ENCODE data around the gene GAS7. TPM values are rescaled to one million over a fixed set of nuclear protein-coding genes. Genes with fewer than 3 reads are reported as not detected.

The GAS7 gene
- polyA plus RNA-seq, 2 donors, result 6.4 to 7.7 TPM

GRCh38 chr17:9895923-9896322 lies 302.5 kb downstream of the GAS7 start:
- Histone ChIP-seq H3K36me3 (ENCODE audit: control insufficient read depth in 2 of 2, insufficient read depth in 2 of 2, low read length in 1 of 2) (no peaks in the 10 kb centered on the region), H3K27ac (ENCODE audit: low read depth in 2 of 2, low read length in 1 of 2) (no peak overlapping the region), H3K4me3 (ENCODE audit: low read depth in 1 of 2, low read length in 2 of 2) (no peak overlapping the region), H3K9me3 (ENCODE audit: control insufficient read depth in 2 of 2, insufficient read depth in 1 of 2, low read depth in 1 of 2, low read length in 1 of 2) (no peaks in the 10 kb centered on the region), H3K27me3 (ENCODE audit: control insufficient read depth in 1 of 2, insufficient read depth in 2 of 2, low read length in 2 of 2) (no peaks in the 10 kb centered on the region), H3K4me1 (ENCODE audit: control insufficient read depth in 2 of 2, insufficient read depth in 2 of 2, low read length in 1 of 2) (no peaks in the 10 kb centered on the region)

DNA sequence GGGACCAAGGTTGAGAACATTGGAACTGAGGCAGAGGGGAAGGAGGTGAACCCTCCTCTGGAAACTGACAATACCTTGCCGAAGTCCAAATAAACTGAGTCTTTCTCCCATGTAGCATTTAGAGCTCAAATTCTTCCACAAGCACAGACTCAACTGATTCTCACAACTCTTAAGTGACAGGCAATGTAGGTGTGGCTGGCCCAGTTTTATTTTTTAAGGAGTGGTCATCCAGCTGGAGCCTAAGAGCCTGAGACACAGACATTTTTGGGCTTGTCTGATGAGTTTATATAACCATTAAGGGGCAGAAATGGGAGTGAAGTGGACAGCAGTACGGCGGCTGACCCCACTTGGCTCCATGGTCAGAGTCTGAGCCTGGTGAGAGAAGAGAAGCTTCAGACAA lies 304.2 kb downstream of the GAS7 start:
- whole genome bisulfite sequencing, 2 donors, result 89 to 95% methylated on average over 3 of the region's 3 CpGs
- no peaks in the 10 kb centered on the region for H3K27me3 ChIP-seq (ENCODE audit: control insufficient read depth in 1 of 2, insufficient read depth in 2 of 2, low read length in 2 of 2)
- no peaks in the 10 kb centered on the region for H3K9me3 ChIP-seq (ENCODE audit: control insufficient read depth in 2 of 2, insufficient read depth in 1 of 2, low read depth in 1 of 2, low read length in 1 of 2)
- H3K36me3 ChIP-seq (ENCODE audit: control insufficient read depth in 2 of 2, insufficient read depth in 2 of 2, low read length in 1 of 2), result no peaks in the 10 kb centered on the region
- H3K27ac ChIP-seq (ENCODE audit: low read depth in 2 of 2, low read length in 1 of 2), result no peak overlapping the region
- peaks cover 0 to 2% of the 10 kb centered on the region in 2 donors for H3K4me1 ChIP-seq (ENCODE audit: control insufficient read depth in 2 of 2, insufficient read depth in 2 of 2, low read length in 1 of 2)
- no peak overlapping the region for H3K4me3 ChIP-seq (ENCODE audit: low read depth in 1 of 2, low read length in 2 of 2)

GRCh38 chr17:9893411-9894012 lies 304.9 kb downstream of the GAS7 start:
- no peaks in the 10 kb centered on the region for H3K36me3 ChIP-seq (ENCODE audit: control insufficient read depth in 2 of 2, insufficient read depth in 2 of 2, low read length in 1 of 2)
- 56 to 83% methylated on average over 3 of the region's 3 CpGs for WGBS, 2 donors
- no peak overlapping the region for H3K4me3 ChIP-seq (ENCODE audit: low read depth in 1 of 2, low read length in 2 of 2)
- no peak overlapping the region for H3K27ac ChIP-seq (ENCODE audit: low read depth in 2 of 2, low read length in 1 of 2)
- no peaks in the 10 kb centered on the region for H3K27me3 ChIP-seq (ENCODE audit: control insufficient read depth in 1 of 2, insufficient read depth in 2 of 2, low read length in 2 of 2)
- H3K4me1 ChIP-seq (ENCODE audit: control insufficient read depth in 2 of 2, insufficient read depth in 2 of 2, low read length in 1 of 2), result peaks cover 0 to 2% of the 10 kb centered on the region in 2 donors
- no peaks in the 10 kb centered on the region for H3K9me3 ChIP-seq (ENCODE audit: control insufficient read depth in 2 of 2, insufficient read depth in 1 of 2, low read depth in 1 of 2, low read length in 1 of 2)

DNA sequence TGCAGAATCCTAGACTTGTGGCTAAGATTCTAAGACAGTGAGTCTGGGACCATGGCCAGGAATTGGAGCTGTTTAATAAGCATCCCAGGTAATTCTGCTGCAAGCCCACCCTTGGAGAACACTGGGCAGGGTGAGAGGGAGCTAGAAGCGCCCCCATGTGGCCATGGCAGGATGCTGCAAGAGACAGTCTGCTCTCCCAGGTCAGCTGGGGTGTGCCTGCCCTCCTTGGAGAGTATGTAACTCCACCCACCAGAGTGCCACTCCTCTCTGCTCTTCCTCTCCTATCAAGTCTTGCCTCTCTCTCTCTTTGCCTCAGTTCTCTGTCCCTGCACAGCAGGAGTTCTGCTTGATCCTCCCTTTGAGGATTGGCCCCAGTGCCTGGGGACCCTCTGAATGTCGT lies 308.3 kb downstream of the GAS7 start:
- Histone ChIP-seq H3K36me3 (ENCODE audit: control insufficient read depth in 2 of 2, insufficient read depth in 2 of 2, low read length in 1 of 2) (no peaks in the 10 kb centered on the region), H3K4me1 (ENCODE audit: control insufficient read depth in 2 of 2, insufficient read depth in 2 of 2, low read length in 1 of 2) (peaks cover 0 to 2% of the 10 kb centered on the region in 2 donors), H3K4me3 (ENCODE audit: low read depth in 1 of 2, low read length in 2 of 2) (no peak overlapping the region), H3K9me3 (ENCODE audit: control insufficient read depth in 2 of 2, insufficient read depth in 1 of 2, low read depth in 1 of 2, low read length in 1 of 2) (no peaks in the 10 kb centered on the region), H3K27ac (ENCODE audit: low read depth in 2 of 2, low read length in 1 of 2) (no peak overlapping the region), H3K27me3 (ENCODE audit: control insufficient read depth in 1 of 2, insufficient read depth in 2 of 2, low read length in 2 of 2) (no peaks in the 10 kb centered on the region)
- WGBS, 2 donors, result 16 to 24% methylated on average over 2 of the region's 2 CpGs

DNA sequence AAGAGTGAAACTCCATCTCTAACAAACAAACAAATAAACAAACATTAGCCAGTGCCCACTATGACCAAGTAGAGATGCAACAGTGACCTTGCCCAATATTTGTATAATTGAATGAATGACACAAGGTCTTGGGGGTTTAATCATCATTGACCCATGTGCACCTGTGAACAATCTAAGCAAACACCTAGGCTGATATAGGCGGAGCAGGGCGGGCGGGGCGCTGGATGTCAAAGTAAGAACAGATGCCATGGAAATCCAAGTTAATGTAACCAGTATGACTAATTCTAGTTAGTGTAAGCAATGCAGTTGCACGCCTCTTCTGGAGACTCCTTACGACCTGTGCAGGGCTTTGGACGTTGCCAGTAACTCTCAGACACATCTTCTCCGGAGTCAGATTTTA lies 310.9 kb downstream of the GAS7 start:
- no peak overlapping the region for H3K4me3 ChIP-seq (ENCODE audit: low read depth in 1 of 2, low read length in 2 of 2)
- H3K27ac ChIP-seq (ENCODE audit: low read depth in 2 of 2, low read length in 1 of 2), result no peak overlapping the region
- WGBS, 2 donors, result 77 to 78% methylated on average over 8 of the region's 8 CpGs
- H3K36me3 ChIP-seq (ENCODE audit: control insufficient read depth in 2 of 2, insufficient read depth in 2 of 2, low read length in 1 of 2), result no peaks in the 10 kb centered on the region
- no peaks in the 10 kb centered on the region for H3K27me3 ChIP-seq (ENCODE audit: control insufficient read depth in 1 of 2, insufficient read depth in 2 of 2, low read length in 2 of 2)
- H3K4me1 ChIP-seq (ENCODE audit: control insufficient read depth in 2 of 2, insufficient read depth in 2 of 2, low read length in 1 of 2), result peaks cover 0 to 2% of the 10 kb centered on the region in 2 donors
- H3K9me3 ChIP-seq (ENCODE audit: control insufficient read depth in 2 of 2, insufficient read depth in 1 of 2, low read depth in 1 of 2, low read length in 1 of 2), result no peaks in the 10 kb centered on the region

GRCh38 chr17:9886141-9886930 lies 312.1 kb downstream of the GAS7 start:
- Histone ChIP-seq H3K4me1 (ENCODE audit: control insufficient read depth in 2 of 2, insufficient read depth in 2 of 2, low read length in 1 of 2) (peaks cover 0 to 2% of the 10 kb centered on the region in 2 donors), H3K27me3 (ENCODE audit: control insufficient read depth in 1 of 2, insufficient read depth in 2 of 2, low read length in 2 of 2) (no peaks in the 10 kb centered on the region), H3K9me3 (ENCODE audit: control insufficient read depth in 2 of 2, insufficient read depth in 1 of 2, low read depth in 1 of 2, low read length in 1 of 2) (no peaks in the 10 kb centered on the region), H3K27ac (ENCODE audit: low read depth in 2 of 2, low read length in 1 of 2) (no peak overlapping the region), H3K4me3 (ENCODE audit: low read depth in 1 of 2, low read length in 2 of 2) (no peak overlapping the region), H3K36me3 (ENCODE audit: control insufficient read depth in 2 of 2, insufficient read depth in 2 of 2, low read length in 1 of 2) (no peaks in the 10 kb centered on the region)
- 84 to 85% methylated on average over 5 of the region's 5 CpGs for WGBS, 2 donors

GRCh38 chr17:9883451-9883850 lies 315.0 kb downstream of the GAS7 start:
- Histone ChIP-seq H3K4me3 (ENCODE audit: low read depth in 1 of 2, low read length in 2 of 2) (no peak overlapping the region), H3K4me1 (ENCODE audit: control insufficient read depth in 2 of 2, insufficient read depth in 2 of 2, low read length in 1 of 2) (no peaks in the 10 kb centered on the region), H3K9me3 (ENCODE audit: control insufficient read depth in 2 of 2, insufficient read depth in 1 of 2, low read depth in 1 of 2, low read length in 1 of 2) (no peaks in the 10 kb centered on the region), H3K27me3 (ENCODE audit: control insufficient read depth in 1 of 2, insufficient read depth in 2 of 2, low read length in 2 of 2) (no peaks in the 10 kb centered on the region), H3K27ac (ENCODE audit: low read depth in 2 of 2, low read length in 1 of 2) (no peak overlapping the region), H3K36me3 (ENCODE audit: control insufficient read depth in 2 of 2, insufficient read depth in 2 of 2, low read length in 1 of 2) (no peaks in the 10 kb centered on the region)

DNA sequence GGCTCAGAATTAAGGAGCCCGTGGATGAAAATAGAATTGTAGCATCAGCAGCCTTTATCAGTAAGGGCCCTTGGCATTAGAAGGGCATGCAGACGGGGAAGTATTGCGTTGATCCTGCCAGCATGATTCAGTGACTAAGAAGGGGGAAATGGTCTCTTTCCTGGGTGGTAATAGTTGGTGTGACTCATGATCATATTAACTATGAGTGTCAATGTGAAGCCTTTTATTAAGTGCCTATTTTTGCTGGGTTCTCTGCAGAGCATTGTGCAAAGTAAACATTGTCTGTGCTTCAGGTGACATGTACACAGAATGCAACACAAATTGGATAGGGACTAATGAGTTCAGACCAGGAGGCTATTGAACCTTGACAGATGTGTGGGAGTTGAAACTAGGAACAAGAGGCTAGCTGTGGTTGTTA lies 317.8 kb downstream of the GAS7 start:
- no peaks in the 10 kb centered on the region for H3K27me3 ChIP-seq (ENCODE audit: control insufficient read depth in 1 of 2, insufficient read depth in 2 of 2, low read length in 2 of 2)
- no peak overlapping the region for H3K4me3 ChIP-seq (ENCODE audit: low read depth in 1 of 2, low read length in 2 of 2)
- WGBS, 2 donors, result 63 to 66% methylated on average over 3 of the region's 3 CpGs

GRCh38 chr17:9878786-9879525 lies 319.4 kb downstream of the GAS7 start:
- WGBS, 2 donors, result 85 to 86% methylated on average over 8 of the region's 8 CpGs
- Histone ChIP-seq H3K36me3 (ENCODE audit: control insufficient read depth in 2 of 2, insufficient read depth in 2 of 2, low read length in 1 of 2) (no peaks in the 10 kb centered on the region), H3K9me3 (ENCODE audit: control insufficient read depth in 2 of 2, insufficient read depth in 1 of 2, low read depth in 1 of 2, low read length in 1 of 2) (no peaks in the 10 kb centered on the region), H3K27me3 (ENCODE audit: control insufficient read depth in 1 of 2, insufficient read depth in 2 of 2, low read length in 2 of 2) (no peaks in the 10 kb centered on the region), H3K27ac (ENCODE audit: low read depth in 2 of 2, low read length in 1 of 2) (no peak overlapping the region), H3K4me1 (ENCODE audit: control insufficient read depth in 2 of 2, insufficient read depth in 2 of 2, low read length in 1 of 2) (no peaks in the 10 kb centered on the region), H3K4me3 (ENCODE audit: low read depth in 1 of 2, low read length in 2 of 2) (no peak overlapping the region)

More for the DNA sequence above, 317.8 kb downstream of the GAS7 start:
- no peaks in the 10 kb centered on the region for H3K36me3 ChIP-seq (ENCODE audit: control insufficient read depth in 2 of 2, insufficient read depth in 2 of 2, low read length in 1 of 2)
- no peaks in the 10 kb centered on the region for H3K4me1 ChIP-seq (ENCODE audit: control insufficient read depth in 2 of 2, insufficient read depth in 2 of 2, low read length in 1 of 2)
- no peaks in the 10 kb centered on the region for H3K9me3 ChIP-seq (ENCODE audit: control insufficient read depth in 2 of 2, insufficient read depth in 1 of 2, low read depth in 1 of 2, low read length in 1 of 2)
- no peak overlapping the region for H3K27ac ChIP-seq (ENCODE audit: low read depth in 2 of 2, low read length in 1 of 2)

All from esophagus (tissue), 2 donors.